GM13977 (cell line): Measurements from ENCODE around the gene FOXS1.

Source experiments
- DNase-seq: peaks from one replicate; pipeline ENCODE4 v3.0.0; 2012; ENCODE audit warnings: low spot score
- in situ Hi-C: fragments of 300-500 bp; cut with MboI; formaldehyde crosslinking; loops from one replicate; pipeline ENCODE4 v1.12.0; 2022; ENCODE audit warnings: low sequenced_read_pairs, low pct_unique_long_range_greater_than_20kb, mixed read lengths, inconsistent platforms; ENCODE audit not compliant: unreplicated experiment
- TF ChIP-seq, protein P1 (sequence below): IDR thresholded peaks from 2 replicates; pipeline ENCODE4 v1.5.1; 2012; ENCODE audit warnings: mild to moderate bottlenecking, control low read depth; ENCODE audit not compliant: insufficient read depth; ENCODE audit errors: extremely low read depth, missing control alignments

Gene FOXS1

DNA sequence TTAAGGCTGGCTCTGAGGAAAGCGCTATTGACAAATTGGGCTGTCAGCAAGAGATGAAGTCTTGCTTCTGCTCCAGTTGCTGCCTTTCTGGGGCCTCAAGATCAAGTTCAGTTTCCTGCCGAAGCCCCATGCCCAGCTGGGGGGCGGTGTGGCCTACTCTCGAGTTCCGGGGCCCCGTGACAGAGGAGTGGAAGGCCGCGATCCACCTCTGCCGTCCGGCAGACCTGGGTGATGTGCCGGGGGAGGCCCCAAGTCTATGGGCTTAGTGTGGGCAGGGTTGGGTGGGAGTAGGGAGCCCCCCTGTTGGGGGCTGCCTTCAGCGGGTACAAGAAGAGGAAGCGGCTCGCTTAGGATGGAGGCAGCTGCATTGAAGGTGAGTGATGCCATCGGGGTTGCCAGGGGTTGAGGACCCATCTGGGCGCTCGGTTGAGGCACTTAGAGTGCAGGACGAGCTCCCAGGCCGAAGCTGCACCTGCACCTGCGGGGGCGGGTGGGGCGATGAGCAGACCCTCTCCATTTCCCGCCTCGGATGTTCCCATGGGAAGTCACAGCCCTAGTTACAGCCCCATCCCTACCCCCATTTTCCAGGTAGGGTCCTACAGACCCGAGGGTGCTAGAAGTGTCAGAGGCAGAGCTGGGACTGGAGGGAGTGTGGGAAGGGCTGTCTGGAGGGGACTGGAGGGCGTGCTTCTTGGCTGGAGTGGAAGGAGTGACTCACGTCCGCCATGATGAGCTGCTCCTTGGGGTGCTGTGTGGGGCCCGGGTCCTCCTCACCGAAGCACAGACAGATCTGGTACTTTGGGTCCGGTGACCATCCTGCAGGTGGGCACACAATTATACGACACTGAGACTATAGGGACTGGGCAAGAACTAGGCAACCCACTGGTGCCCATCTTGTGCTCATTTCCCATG, 2.9 kb upstream of the FOXS1 start:
- TF ChIP-seq, protein P1, sequence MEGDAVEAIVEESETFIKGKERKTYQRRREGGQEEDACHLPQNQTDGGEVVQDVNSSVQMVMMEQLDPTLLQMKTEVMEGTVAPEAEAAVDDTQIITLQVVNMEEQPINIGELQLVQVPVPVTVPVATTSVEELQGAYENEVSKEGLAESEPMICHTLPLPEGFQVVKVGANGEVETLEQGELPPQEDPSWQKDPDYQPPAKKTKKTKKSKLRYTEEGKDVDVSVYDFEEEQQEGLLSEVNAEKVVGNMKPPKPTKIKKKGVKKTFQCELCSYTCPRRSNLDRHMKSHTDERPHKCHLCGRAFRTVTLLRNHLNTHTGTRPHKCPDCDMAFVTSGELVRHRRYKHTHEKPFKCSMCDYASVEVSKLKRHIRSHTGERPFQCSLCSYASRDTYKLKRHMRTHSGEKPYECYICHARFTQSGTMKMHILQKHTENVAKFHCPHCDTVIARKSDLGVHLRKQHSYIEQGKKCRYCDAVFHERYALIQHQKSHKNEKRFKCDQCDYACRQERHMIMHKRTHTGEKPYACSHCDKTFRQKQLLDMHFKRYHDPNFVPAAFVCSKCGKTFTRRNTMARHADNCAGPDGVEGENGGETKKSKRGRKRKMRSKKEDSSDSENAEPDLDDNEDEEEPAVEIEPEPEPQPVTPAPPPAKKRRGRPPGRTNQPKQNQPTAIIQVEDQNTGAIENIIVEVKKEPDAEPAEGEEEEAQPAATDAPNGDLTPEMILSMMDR: no peak
- no peak for DNase-seq
- in situ Hi-C loops: loop anchor here (25.0 kb wide), 1 partner anchor 239 kb away; no protein-coding TSS in a partner anchor

DNA sequence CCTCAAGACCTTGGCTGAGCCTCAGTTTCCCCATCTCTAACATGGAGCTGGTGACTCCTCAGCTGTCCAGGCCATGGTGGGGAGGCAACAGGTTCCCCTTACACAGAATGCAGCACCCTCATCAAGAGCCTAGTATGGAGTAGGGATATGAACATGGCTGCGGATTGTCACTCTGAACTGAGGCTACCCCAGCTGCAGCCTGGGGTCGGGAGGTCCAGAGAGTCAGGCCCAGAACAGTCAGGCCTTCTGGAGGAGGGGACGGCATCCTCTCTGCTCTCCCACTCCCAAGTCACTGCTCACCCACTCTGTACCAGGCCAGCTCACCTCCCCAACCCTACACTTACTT, 1.4 kb upstream of the FOXS1 start:
- in situ Hi-C loops: loop anchor here (25.0 kb wide), 1 partner anchor 241 kb away; no protein-coding TSS in a partner anchor
- no peak for DNase-seq
- TF ChIP-seq, protein P1: no peak

DNA sequence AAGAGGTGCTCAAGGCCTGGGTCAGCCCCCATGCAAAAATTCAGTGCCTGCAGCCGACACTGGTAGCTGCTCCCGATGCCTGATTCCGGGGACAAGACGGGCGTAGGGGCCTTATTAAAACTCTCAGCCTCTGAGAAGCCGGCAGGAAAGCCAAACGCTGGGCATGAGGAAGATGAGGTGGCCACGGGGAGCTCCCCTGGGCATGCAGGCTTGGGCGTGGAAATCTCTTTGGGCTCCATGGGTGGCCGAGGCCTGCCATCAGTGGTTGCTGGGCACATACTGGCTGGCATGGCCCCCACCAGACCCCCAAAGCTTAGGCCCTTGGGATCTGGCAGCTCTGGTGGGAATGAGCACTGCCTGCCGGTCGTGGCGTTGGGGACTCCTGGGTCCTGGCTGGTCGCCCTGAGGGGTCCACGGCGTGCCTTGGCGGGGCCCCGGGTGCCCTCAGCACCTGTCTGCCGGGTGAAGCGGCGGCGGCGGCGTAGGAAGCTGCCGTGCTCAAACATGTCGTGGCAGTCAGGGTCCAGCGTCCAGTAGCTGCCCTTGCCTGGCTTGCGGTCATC, 586 bp downstream of the FOXS1 start:
- TF ChIP-seq, protein P1: no peak
- DNase-seq: no peak
- in situ Hi-C loops: loop anchor here (25.0 kb wide), 1 partner anchor 242 kb away; no protein-coding TSS in a partner anchor

DNA sequence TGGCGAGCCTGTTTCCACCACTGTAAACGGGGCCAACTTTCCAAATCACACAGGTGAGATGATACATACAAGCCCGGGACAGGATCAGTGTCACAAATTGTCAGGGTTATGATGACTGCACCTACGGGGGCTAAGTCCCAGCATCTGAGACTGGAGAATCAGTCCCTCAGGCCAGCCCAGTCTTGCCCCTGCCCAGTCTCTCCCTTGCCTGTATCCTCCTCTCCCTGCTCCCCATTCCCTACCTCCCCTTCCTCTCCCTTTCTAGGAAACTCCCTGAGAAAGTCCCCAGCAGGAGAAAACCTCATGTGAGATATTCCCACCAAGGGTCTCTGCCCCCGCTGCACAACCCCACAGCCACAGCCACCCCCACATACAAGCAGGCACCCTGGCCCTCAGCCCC, 1.5 kb downstream of the FOXS1 start:
- TF ChIP-seq, protein P1: no peak
- in situ Hi-C loops: loop anchor here (25.0 kb wide), 1 partner anchor 243 kb away; no protein-coding TSS in a partner anchor
- DNase-seq: no peak

DNA sequence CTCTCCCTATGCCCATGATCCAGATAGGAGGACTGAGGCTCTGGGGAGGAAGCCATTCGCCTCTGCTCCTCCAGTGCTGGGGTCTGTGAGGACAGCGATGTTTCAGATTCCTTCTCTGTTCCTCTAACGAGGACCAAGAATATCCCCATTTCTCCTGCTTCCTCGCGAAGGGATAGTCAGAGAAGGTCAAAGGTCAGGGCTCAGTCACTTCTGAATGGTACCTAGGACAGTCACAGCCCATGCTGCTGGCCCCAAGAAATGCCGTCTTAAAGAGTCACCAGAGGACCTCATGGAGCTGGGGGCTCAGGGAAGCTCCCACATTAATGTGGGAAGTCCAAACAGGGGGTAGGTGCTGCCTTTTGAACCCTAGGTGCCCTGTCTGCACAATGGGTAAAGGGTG, 2.1 kb downstream of the FOXS1 start:
- DNase-seq: no peak
- TF ChIP-seq, protein P1: no peak
- in situ Hi-C loops: loop anchor here (25.0 kb wide), 1 partner anchor 244 kb away; no protein-coding TSS in a partner anchor

DNA sequence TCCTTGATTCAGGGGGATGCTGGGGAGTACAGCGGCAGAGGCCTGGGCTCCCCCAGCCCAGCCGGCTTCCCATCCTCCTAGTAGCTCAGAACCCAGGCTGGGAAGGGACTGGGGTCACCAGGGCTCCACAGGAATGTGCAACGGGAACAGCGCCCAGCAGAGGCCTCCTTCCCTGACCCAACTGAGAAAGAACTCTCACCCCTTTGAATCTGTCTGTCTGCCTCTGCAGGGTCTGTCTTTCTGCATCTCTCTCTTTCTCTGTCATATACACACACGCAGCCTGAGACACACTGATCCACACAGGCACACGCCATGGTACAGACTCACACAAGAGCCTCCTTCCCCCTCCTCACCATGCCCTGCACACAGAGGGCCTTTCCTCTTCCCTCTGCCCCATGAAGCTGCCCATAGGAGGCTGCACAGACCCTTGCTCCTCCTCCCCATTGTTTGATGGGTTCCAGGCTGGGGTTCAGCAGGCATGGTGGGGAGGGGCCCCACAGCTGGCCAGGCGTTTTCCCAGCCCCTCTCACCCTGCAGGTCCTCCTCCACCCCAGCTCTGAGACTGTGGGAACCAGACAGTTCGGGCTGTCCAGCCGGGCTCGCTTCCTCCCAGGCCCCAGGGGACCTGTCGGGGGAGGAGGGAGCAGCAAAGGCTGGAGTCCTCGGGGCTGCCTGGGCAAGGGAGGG, 2.8 kb downstream of the FOXS1 start:
- no peak for DNase-seq
- TF ChIP-seq, protein P1: no peak
- in situ Hi-C loops: loop anchor here (25.0 kb wide), 1 partner anchor 245 kb away; no protein-coding TSS in a partner anchor
